Neural cell (in vitro differentiated cells): ENCODE measurements around the gene RGL4. TPM values are rescaled to one million over a fixed set of nuclear protein-coding genes. Genes with fewer than 3 reads are reported as not detected.

Experiments used
- H2AFZ ChIP-seq: fragments of 200-600, 300-800 bp; sonication (generic), shearing (Covaris generic); 2 replicates; pipeline ENCODE4 v1.6.0; 2014; ENCODE audit warnings: low read depth, mild to moderate bottlenecking, antibody characterized with exemption, low read length, moderate library complexity
- H3F3A ChIP-seq: fragments of 200-600 bp; shearing (Covaris generic); 2 replicates; pipeline ENCODE4 v1.6.1; 2016; ENCODE audit warnings: mild to moderate bottlenecking, moderate library complexity, mixed read lengths, antibody characterized with exemption, low read length; ENCODE audit not compliant: insufficient read depth, poor library complexity, severe bottlenecking
- H3K27ac ChIP-seq: fragments of 200-600, 300-800 bp; sonication (generic), shearing (Covaris generic); 2 replicates; pipeline ENCODE4 v1.5.1; 2014; ENCODE audit warnings: mild to moderate bottlenecking, low read length, moderate library complexity
- H3K27me3 ChIP-seq: fragments of 300-800, 200-600 bp; sonication (generic), shearing (Covaris generic); 2 replicates; pipeline ENCODE4 v1.6.0; 2014; ENCODE audit warnings: mild to moderate bottlenecking, low read depth, low read length, moderate library complexity; ENCODE audit not compliant: insufficient read depth
- H3K36me3 ChIP-seq: fragments of 300-800, 200-600 bp; sonication (generic), shearing (Covaris generic); 2 replicates; pipeline ENCODE4 v1.5.1; 2014; ENCODE audit warnings: mild to moderate bottlenecking, antibody characterized with exemption, low read length, moderate library complexity; ENCODE audit not compliant: insufficient read depth
- H3K4me2 ChIP-seq: fragments of 300-800, 200-600 bp; sonication (generic), shearing (Covaris generic); 2 replicates; pipeline ENCODE4 v1.6.0; 2014; ENCODE audit warnings: mild to moderate bottlenecking, low read length
- H3K4me3 ChIP-seq: fragments of 300-800, 200-600 bp; sonication (generic), shearing (Covaris generic); 2 replicates; pipeline ENCODE4 v1.5.1; 2014; ENCODE audit warnings: mild to moderate bottlenecking, low read length, moderate library complexity
- H3K79me2 ChIP-seq: fragments of 200-600 bp; shearing (Covaris generic); replicated peaks from 2 replicates; pipeline ENCODE4 v1.6.0; 2014; ENCODE audit warnings: mild to moderate bottlenecking, low read length, moderate library complexity; ENCODE audit not compliant: insufficient read depth
- H3K9ac ChIP-seq: fragments of 300-800, 200-600 bp; sonication (generic), shearing (Covaris generic); 2 replicates; pipeline ENCODE4 v1.6.1; 2016; ENCODE audit warnings: mild to moderate bottlenecking, low read length, mixed read lengths
- H3K9me2 ChIP-seq: fragments of 200-600 bp; shearing (Covaris generic); 2 replicates; pipeline ENCODE4 v1.6.1; 2016; ENCODE audit warnings: mild to moderate bottlenecking, low read length, mixed read lengths; ENCODE audit not compliant: insufficient read depth
- H3K9me3 ChIP-seq: fragments of 200-600, 300-800 bp; sonication (generic), shearing (Covaris generic); 2 replicates; pipeline ENCODE4 v1.6.1; 2016; ENCODE audit warnings: mild to moderate bottlenecking, mixed run types, low read length, moderate library complexity, mixed read lengths
- H4K20me1 ChIP-seq: fragments of 200-600 bp; shearing (Covaris generic); 2 replicates; pipeline ENCODE4 v1.6.1; 2016; ENCODE audit warnings: mild to moderate bottlenecking, mixed run types; ENCODE audit not compliant: insufficient read depth
- EP300 ChIP-seq: fragments of 450-650 bp; conservative IDR thresholded peaks from 2 replicates; pipeline ENCODE4 v1.6.1; 2014; ENCODE audit warnings: antibody characterized with exemption, mild to moderate bottlenecking, moderate library complexity; ENCODE audit not compliant: poor library complexity, severe bottlenecking
- EZH2 ChIP-seq: fragments of 200-600, 300-800 bp; shearing (Covaris generic), sonication (generic); IDR thresholded peaks from 2 replicates; pipeline ENCODE4 v1.6.1; 2014; ENCODE audit warnings: antibody characterized with exemption, low read length, borderline replicate concordance, mild to moderate bottlenecking; ENCODE audit not compliant: insufficient read depth, poor library complexity, severe bottlenecking
- MXI1 ChIP-seq: fragments of 450-650 bp; conservative IDR thresholded peaks from 2 replicates; pipeline ENCODE4 v1.6.1; 2014; ENCODE audit warnings: antibody characterized with exemption, mild to moderate bottlenecking; ENCODE audit not compliant: poor library complexity, severe bottlenecking
- POLR2AphosphoS5 ChIP-seq: IDR thresholded peaks from 2 replicates; pipeline ENCODE4 v1.6.1; 2012
- RAD21 ChIP-seq: fragments of 450-650 bp; conservative IDR thresholded peaks from 2 replicates; pipeline ENCODE4 v1.6.1; 2014; ENCODE audit warnings: antibody characterized with exemption, mild to moderate bottlenecking, moderate library complexity
- SMC3 ChIP-seq: fragments of 450-650 bp; conservative IDR thresholded peaks from 2 replicates; pipeline ENCODE4 v1.6.1; 2014; ENCODE audit warnings: antibody characterized with exemption, mild to moderate bottlenecking, moderate library complexity; ENCODE audit not compliant: poor library complexity
- TAF1 ChIP-seq: IDR thresholded peaks from 2 replicates; pipeline ENCODE4 v1.6.1; 2012; ENCODE audit warnings: low read depth
- polyA plus RNA-seq: library from polyadenylated mRNA; depleted of rRNA; stranded (reverse); fragments of >200 nt; gene quantifications from 2 replicates; pipeline ENCODE4 v1.2.3, GENCODE V29; 2014
- TF ChIP-seq, protein P1 (sequence below): IDR thresholded peaks from 2 replicates; pipeline ENCODE4 v1.6.1; 2012; ENCODE audit warnings: borderline replicate concordance
- TF ChIP-seq, protein P2 (sequence below): fragments of 450-650 bp; IDR thresholded peaks from 2 replicates; pipeline ENCODE4 v1.5.1; 2014; ENCODE audit warnings: antibody characterized with exemption, mild to moderate bottlenecking, moderate library complexity; ENCODE audit not compliant: poor library complexity, severe bottlenecking

The RGL4 gene
- polyA plus RNA-seq, 1 donor from 2014 or later = not detected

DNA sequence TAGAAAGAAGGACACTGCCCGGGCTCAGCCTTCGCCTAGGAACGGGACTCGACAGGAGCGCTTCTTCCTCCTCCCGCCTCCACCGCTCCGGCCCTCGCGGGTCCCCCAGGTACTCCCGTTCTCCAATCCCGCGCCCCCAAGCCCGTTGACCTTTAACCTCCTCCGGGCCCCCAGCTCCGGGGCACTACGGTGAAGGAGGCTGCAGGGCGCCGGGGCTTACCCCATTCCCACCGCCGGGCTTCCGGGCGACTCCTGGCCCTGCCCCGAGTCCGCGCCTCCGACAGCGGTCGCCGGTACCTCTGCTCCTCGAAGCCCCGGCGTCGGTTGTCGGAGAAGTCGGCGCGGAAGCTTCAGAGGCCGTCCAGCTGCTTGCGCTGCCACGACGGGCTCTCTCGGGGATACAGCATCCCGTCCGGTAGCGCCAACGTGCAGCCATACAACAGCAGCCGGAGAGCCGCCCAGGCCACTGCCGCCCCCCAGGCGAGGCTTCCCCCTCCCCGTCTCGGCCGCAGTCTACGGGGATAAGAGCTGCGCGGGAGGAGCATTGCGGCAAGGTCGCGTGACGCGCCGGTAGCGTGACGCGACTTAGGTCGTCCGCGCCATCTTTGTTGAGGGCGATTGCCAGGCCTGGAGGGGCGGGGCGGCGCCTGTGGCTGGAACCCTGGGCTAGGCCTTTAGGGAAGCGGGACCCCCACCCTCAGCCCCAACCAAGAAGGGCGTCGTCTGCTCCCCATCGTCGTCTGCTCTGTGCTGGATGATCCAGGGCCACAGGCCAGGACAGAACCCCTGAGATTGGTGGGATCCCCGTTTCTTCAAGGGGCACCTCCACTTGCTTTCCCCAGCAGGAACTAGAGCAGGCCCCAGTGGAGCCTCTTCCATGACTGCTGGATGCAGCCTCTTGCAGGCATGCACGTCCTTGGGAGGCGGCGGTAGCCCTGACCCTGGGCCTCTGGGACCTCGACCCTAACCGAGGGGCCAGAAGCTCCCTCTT is 26.3 kb downstream of the RGL4 start:
- Histone ChIP-seq H3K27me3 (no peaks in the 10 kb centered on the region), H3K9me3 (no peaks in the 10 kb centered on the region), H3K36me3 (no peaks in the 10 kb centered on the region), H4K20me1 (no peaks in the 10 kb centered on the region), H3K9me2 (no peaks in the 10 kb centered on the region), H2AFZ (peak overlapping the region; percentile 90), H3K4me2 (peak overlapping the region; percentile 48), H3K79me2 (peaks cover 9% of the 10 kb centered on the region), H3F3A (no peaks in the 10 kb centered on the region), H3K9ac (peak overlapping the region; percentile 83), H3K4me3 (peak overlapping the region; percentile 97), H3K27ac (peak overlapping the region; percentile 61)
- TF ChIP-seq, protein P1, sequence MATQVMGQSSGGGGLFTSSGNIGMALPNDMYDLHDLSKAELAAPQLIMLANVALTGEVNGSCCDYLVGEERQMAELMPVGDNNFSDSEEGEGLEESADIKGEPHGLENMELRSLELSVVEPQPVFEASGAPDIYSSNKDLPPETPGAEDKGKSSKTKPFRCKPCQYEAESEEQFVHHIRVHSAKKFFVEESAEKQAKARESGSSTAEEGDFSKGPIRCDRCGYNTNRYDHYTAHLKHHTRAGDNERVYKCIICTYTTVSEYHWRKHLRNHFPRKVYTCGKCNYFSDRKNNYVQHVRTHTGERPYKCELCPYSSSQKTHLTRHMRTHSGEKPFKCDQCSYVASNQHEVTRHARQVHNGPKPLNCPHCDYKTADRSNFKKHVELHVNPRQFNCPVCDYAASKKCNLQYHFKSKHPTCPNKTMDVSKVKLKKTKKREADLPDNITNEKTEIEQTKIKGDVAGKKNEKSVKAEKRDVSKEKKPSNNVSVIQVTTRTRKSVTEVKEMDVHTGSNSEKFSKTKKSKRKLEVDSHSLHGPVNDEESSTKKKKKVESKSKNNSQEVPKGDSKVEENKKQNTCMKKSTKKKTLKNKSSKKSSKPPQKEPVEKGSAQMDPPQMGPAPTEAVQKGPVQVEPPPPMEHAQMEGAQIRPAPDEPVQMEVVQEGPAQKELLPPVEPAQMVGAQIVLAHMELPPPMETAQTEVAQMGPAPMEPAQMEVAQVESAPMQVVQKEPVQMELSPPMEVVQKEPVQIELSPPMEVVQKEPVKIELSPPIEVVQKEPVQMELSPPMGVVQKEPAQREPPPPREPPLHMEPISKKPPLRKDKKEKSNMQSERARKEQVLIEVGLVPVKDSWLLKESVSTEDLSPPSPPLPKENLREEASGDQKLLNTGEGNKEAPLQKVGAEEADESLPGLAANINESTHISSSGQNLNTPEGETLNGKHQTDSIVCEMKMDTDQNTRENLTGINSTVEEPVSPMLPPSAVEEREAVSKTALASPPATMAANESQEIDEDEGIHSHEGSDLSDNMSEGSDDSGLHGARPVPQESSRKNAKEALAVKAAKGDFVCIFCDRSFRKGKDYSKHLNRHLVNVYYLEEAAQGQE = no peak
- no peak for TF ChIP-seq EZH2
- peak; percentile 64 for TF ChIP-seq SMC3
- TF ChIP-seq POLR2AphosphoS5 = peak; percentile 93
- TF ChIP-seq EP300 = peak; percentile 54
- TF ChIP-seq, protein P2, sequence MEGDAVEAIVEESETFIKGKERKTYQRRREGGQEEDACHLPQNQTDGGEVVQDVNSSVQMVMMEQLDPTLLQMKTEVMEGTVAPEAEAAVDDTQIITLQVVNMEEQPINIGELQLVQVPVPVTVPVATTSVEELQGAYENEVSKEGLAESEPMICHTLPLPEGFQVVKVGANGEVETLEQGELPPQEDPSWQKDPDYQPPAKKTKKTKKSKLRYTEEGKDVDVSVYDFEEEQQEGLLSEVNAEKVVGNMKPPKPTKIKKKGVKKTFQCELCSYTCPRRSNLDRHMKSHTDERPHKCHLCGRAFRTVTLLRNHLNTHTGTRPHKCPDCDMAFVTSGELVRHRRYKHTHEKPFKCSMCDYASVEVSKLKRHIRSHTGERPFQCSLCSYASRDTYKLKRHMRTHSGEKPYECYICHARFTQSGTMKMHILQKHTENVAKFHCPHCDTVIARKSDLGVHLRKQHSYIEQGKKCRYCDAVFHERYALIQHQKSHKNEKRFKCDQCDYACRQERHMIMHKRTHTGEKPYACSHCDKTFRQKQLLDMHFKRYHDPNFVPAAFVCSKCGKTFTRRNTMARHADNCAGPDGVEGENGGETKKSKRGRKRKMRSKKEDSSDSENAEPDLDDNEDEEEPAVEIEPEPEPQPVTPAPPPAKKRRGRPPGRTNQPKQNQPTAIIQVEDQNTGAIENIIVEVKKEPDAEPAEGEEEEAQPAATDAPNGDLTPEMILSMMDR = peak; percentile 27
- TF ChIP-seq MXI1 = peak; percentile 84
- peak; percentile 58 for TF ChIP-seq RAD21
- peak; percentile 69 for TF ChIP-seq TAF1

DNA sequence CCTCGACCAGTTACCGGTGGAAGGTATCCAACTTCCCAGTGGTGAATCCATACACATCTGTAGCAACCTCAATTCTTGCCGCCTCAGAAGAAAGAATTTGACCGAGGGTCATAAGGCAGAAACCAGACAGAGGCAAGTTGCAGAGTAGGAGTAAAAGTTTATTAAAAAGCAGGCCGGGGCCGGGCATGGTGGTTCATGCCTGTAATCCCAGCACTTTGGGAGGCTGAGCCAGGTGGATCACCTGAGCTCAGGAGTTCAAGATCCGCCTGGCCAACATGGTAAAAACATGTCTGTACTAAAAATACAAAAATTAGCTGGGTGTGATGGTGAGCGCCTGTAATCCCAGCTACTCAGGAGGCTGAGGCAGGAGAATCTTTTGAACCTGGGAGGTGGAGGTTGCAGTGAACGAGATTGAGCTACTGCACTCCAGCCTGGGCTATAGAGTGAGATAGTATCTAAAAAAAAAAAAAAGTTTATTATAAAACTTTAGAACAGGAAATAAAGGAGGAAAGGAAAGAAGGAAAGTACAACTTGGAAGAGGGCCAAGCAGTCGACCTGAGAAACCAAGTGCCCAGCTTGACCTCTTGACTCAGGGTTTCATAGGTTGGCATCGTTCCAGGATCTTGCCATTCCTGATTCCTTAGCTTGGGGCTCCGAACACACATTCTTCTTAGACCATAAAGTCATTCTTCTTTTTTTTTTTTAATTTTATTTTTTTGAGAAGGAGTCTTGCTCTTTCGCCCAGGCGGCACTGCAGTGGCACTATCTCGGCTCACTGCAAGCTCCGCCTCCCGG is 27.8 kb downstream of the RGL4 start:
- no peaks in the 10 kb centered on the region for H3K36me3 ChIP-seq
- no peaks in the 10 kb centered on the region for H3K9me3 ChIP-seq
- no peak overlapping the region for H3K4me2 ChIP-seq
- H4K20me1 ChIP-seq = no peaks in the 10 kb centered on the region
- peaks cover 9% of the 10 kb centered on the region for H3K79me2 ChIP-seq
- no peak overlapping the region for H3K9ac ChIP-seq
- TF ChIP-seq SMC3 (no peak), MXI1 (no peak), RAD21 (no peak), POLR2AphosphoS5 (no peak), TAF1 (no peak), EZH2 (no peak), EP300 (no peak)
- TF ChIP-seq, protein P2 = no peak
- TF ChIP-seq, protein P1 = no peak
- H3K27ac ChIP-seq = no peak overlapping the region
- H3F3A ChIP-seq = no peaks in the 10 kb centered on the region
- no peaks in the 10 kb centered on the region for H3K27me3 ChIP-seq
- H3K4me3 ChIP-seq = no peak overlapping the region
- H3K9me2 ChIP-seq = no peaks in the 10 kb centered on the region
- no peak overlapping the region for H2AFZ ChIP-seq
